ENCODE data around the gene BACH2.

- TF ChIP-seq POLR2AphosphoS5 (IDR thresholded peaks at IDR 0.05; ENCODE audit: insufficient read depth in 1 of 2, low read depth in 1 of 2) (no peak), POLR2A (IDR thresholded peaks at IDR 0.05) (no peak)
- TF ChIP-seq, protein P1, sequence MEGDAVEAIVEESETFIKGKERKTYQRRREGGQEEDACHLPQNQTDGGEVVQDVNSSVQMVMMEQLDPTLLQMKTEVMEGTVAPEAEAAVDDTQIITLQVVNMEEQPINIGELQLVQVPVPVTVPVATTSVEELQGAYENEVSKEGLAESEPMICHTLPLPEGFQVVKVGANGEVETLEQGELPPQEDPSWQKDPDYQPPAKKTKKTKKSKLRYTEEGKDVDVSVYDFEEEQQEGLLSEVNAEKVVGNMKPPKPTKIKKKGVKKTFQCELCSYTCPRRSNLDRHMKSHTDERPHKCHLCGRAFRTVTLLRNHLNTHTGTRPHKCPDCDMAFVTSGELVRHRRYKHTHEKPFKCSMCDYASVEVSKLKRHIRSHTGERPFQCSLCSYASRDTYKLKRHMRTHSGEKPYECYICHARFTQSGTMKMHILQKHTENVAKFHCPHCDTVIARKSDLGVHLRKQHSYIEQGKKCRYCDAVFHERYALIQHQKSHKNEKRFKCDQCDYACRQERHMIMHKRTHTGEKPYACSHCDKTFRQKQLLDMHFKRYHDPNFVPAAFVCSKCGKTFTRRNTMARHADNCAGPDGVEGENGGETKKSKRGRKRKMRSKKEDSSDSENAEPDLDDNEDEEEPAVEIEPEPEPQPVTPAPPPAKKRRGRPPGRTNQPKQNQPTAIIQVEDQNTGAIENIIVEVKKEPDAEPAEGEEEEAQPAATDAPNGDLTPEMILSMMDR (IDR thresholded peaks at IDR 0.05) = no peak
Observed at GRCh38 chr6:90096818-90097217, 199.8 kb downstream of the BACH2 start.
